ENCODE data around the gene TJP3.

- TF ChIP-seq CTCF (conservative IDR thresholded peaks at IDR 0.05; ENCODE audit: low read depth, low read length) = no peak
- no peak for TF ChIP-seq EZH2 (IDR thresholded peaks at IDR 0.05; ENCODE audit: borderline replicate concordance, low read depth, low read length, poor library complexity, severe bottlenecking)
Observed at GRCh38 chr19:3746371-3747056, 38.3 kb downstream of the TJP3 start.
